NCI-H1436 (cell line): Measurements from ENCODE around the gene THADA.
A peak's percentile ranks its signal among the peaks of the same experiment; 100 is the strongest.
"Not testable (repeated sequence)": the region's sequence is repeated elsewhere in the genome, so short reads cannot be mapped to it uniquely, and the experiment has no call there.

Experiments used
- DNase-seq: peaks from one replicate; lab custom pipeline; 2025; lab: John Stamatoyannopoulos, UW

The THADA gene

DNA sequence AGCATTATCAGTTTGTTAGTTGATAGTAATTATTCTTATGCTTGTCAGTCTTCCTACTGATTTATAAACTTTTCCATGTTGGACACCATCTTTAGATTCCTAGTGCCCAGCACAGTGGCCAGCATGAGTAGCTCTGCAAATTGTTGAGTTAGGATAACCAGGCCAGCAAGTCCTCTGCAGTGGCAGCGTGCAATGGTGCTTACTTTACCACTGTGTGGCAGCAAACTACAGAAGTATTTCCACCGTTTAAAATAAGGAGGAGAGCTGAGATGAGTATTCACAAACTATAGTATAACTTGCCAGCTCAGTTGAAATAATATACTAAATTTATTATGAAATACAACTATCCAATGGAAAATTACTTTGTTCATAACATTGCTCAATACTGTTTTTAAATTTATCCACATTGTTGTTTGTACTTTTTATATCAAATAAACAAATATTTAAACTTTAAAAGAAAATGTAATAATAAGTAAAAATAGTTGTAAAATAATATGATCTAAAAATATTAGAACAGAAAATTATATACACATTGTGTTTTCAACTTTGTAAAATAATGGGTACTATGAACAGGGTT is 9.3 kb upstream of the THADA start:
- peak; percentile 17 for DNase-seq

GRCh38 chr2:43604674-43605073 is 8.8 kb upstream of the THADA start:
- DNase-seq, result no peak

GRCh38 chr2:43600596-43600995 is 4.8 kb upstream of the THADA start:
- not testable (repeated sequence) for DNase-seq

- DNase-seq, result no peak
Observed at GRCh38 chr2:43594875-43595274, 963 bp downstream of the THADA start.

- DNase-seq, result no peak
Observed at GRCh38 chr2:43593254-43593653, 2.6 kb downstream of the THADA start.

DNA sequence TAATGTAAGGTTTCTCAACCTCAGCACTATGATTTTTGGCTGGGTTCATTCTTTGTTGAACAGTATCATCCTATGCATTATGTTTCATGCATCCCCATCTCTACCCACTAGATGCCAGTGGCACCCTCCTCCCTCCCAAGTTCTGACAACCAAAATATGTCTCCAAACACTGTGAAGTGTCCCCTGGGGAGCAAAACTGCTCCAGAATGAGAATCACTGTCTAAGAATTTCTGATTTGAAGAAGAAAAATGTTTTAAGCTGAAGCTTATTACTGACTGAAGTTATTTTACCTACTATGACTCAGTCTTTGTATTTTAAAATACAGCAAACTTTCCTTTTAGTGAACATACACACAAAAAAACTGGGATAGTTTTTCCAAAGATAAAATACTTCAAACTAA is 3.4 kb downstream of the THADA start:
- DNase-seq, result no peak

DNA sequence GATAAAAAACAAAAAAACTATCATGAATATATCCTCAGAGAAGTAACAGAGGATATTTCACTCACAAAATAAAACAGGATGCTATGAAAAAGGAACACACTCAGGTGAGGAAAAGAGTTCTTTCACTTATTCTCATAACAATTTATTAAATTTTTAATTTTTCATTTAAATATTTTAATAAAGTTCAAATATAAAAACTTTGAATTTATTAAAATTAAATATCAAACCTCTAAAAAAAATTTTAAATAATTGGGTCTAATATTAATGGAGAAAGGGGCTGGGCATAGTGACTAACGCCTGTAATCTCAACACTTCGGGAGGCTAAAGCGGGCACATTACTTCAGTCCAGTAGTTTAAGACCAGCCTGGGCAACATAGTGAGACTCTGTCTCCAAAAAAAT is 10.1 kb downstream of the THADA start:
- DNase-seq, result no peak

DNA sequence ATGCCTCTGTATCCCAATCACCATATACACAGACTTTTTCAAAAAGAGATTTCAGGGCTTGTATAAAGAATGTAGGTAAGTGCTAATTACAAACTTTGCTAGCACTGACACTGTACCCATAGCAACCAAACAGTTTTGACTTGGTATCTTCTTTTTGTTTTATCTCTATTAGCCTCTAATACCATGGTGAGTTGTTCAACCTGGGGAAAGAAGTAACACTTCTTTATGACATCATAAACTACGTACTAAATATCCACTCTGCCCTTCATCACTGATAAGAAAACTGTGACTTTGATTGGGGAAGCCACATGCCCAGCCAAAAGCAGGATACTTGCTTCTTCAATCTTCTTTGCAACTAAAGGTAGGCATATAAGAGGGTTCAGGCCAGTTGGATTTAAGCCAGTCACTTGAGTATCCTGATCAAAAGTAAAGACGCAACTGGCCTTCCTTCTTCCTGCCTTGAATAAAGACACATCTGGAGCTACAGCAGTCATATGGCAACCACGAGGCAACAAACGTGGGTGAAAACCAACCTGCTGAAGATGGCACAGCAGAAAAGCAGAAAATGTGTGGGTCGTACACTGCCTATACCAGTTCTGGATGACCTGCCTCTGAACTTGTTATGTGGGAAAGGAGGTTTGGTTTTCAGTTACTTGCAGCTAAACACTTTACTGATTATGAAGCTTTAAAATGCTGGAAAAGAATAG is 16.4 kb downstream of the THADA start:
- no peak for DNase-seq

DNA sequence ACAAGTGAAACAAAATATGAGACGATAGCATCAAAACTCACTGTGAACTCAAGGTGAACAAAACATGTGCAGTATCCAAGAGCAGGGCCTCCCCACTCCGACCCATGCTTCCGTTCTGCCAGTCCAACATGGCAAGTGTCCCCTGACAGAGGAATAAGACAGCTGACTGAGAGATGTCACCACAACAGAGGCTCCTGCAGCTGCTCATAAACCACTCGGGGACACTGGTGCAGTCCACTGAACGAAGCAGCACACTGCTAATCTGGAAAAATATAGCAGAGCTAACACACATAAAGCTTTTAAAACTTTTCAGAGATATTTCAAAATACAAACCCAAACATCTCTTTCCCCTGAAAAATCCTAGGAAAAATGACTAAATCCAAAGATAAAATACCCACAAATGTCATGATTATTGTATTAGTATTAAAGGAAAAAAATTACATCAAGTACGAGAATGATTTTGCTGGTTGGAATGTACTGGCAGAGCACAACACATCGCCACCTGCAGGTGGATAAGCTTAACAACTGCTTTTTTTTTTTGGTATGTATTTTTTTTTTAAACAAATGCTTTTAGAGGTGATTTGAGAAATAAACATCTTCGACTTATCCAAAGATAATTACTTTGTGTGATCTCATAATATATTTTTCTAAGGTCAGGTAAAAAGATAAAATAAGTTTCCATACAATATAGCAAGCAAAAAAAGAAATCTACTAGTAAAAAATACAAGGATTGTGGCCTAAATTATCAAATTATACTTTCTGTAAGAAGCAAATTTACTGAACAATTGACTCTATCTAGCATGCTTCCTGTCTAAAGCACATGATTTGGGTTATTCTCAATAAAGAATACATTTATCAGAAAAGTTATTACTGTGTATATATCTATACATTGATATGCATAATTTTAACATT is 18.6 kb downstream of the THADA start:
- DNase-seq, result peak; percentile 17

GRCh38 chr2:43572244-43572643 is 23.6 kb downstream of the THADA start:
- DNase-seq, result no peak

- DNase-seq, result no peak
Observed at GRCh38 chr2:43569921-43570320, 25.9 kb downstream of the THADA start.

DNA sequence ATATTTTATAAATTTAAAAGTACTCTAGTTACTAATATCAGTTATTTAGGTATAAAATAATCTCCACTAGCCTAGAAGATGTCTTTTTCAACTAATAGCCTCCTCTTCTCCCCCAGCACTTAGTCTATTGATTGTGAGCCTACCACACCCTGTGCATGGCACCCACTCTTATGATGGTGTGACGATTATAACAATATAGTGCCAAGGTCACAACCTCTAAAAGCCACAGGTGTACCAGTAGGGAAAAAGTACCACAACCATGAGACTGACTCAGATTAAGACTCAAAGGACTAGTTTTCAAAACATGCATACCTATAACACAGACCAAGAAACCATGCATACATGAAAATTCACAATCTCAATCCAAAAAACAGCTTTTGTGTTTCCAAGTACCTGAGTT is 27.6 kb downstream of the THADA start:
- no peak for DNase-seq

- no peak for DNase-seq
Observed at GRCh38 chr2:43566461-43566729, 29.4 kb downstream of the THADA start.

DNA sequence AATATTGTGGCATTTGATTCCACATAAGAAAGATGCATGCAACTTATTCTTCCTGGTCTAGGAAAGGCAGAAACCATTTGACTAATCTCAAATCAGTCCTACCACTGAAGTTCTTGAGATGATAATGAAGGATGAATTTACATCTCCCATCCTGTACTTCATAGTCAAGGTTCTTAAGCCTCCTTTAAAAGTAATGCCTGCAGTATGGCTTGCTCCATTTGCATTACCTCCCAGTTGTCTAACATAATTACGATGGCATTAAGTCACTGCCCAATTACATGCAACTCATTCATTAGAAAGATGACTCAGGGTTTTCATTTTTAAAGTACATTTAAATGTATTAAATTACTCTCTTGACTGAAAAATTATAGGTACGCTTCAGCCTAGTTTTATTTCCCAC is 32.2 kb downstream of the THADA start:
- peak; percentile 40 for DNase-seq

DNA sequence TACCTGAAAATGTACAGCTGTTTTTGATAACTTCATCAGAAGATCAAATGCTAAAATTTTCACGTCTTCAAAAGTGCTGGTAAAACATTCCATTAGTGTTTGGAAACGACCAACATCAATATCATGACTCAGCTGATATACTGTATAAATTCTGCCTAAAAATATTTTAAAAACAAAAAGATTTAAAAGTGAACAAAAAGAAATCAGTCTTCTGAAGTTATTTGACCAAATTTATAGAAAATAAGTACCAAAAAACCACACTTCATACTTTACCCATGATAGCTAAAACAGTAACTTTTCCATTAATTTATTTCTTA is 35.6 kb downstream of the THADA start:
- no peak for DNase-seq

DNA sequence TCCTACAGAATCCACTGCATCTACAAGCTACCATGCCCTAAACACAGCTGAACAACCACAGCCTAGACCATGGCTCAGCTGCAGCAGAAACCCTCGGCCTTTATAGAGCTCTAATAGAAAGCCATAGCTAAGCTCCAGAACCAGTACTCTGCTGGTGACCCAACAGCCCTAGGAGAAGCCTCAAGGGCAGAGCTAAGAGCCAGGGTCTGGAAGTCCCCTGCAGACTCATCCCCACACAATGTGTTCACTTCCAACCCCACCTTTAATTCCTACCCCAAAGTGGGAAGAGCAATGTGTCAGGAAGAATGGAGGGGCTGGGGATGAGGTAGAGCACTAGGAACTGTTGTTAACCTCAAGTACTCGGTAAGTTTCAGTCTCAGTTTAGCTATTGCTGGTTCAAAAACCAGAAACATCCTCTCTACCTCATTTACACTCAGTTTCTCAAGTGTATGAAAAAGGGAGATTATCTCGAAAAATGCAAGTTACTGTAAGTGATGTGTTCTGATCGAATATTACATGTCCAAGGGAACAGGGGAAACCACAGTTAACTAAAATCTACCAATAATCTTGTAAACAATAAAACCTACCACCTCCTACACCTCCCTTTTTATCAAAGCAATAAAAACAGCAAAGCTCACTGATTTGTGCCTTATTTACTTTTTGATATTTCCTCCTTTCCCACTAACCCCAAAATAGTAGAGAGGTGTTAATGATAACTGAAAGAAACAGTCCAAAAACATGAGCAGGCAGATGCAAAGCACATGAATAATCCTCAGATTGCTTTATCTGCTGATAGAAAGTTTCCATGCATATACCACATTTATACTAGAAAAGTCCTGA is 36.2 kb downstream of the THADA start:
- DNase-seq, result no peak

DNA sequence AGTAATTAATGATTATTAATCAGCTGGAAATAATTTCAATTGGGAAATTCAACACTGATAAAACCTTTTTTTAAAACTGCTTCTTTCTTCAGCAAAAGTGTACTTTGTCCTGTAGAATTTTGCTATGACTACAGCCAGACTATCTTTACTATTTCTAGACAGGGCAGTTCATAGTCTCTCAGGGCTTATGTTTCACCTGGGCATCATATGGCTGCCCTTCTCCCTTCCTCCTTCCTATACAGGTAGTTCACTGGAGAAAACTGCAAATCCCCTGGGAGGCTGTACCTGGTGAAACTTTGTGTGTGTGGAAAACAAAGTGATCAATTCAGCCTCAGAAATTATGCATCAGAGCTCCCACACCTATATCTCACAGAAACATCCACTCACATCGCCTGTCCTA is 38.6 kb downstream of the THADA start:
- no peak for DNase-seq

GRCh38 chr2:43556256-43556655 is 39.6 kb downstream of the THADA start:
- DNase-seq, result no peak

GRCh38 chr2:43553341-43553855 is 42.4 kb downstream of the THADA start:
- DNase-seq, result no peak

DNA sequence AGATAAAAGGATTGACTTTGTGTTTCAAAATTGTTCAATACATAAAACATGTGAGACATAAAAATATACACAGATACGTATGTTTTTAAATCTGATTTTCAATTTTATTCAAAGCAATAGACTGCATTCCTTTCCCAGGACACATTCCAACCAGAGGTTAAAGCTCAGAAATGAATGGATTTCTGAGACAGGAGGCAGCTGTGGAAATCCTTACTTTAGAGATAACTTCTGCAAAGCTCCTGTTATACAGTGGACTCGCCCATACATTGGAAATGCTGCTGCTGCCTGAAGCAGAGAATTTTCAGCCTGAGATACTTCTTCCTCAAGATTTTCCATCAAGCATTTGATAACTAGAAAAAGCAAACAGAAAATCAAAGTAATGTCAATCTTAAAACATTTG is 43.8 kb downstream of the THADA start:
- no peak for DNase-seq

DNA sequence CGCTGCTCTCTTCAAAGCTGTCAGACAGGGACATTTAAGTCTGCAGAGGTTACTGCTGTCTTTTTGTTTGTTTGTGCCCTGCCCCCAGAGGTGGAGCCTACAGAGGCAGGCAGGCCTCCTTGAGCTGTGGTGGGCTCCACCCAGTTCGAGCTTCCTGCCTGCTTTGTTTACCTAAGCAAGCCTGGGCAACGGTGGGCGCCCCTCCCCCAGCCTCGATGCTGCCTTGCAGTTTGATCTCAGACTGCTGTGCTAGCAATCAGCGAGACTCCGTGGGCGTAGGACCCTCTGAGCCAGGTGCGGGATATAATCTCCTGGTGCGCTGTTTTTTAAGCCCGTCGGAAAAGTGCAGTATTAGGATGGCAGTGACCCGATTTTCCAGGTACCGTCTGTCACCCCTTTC is 47.5 kb downstream of the THADA start:
- not testable (repeated sequence) for DNase-seq

DNA sequence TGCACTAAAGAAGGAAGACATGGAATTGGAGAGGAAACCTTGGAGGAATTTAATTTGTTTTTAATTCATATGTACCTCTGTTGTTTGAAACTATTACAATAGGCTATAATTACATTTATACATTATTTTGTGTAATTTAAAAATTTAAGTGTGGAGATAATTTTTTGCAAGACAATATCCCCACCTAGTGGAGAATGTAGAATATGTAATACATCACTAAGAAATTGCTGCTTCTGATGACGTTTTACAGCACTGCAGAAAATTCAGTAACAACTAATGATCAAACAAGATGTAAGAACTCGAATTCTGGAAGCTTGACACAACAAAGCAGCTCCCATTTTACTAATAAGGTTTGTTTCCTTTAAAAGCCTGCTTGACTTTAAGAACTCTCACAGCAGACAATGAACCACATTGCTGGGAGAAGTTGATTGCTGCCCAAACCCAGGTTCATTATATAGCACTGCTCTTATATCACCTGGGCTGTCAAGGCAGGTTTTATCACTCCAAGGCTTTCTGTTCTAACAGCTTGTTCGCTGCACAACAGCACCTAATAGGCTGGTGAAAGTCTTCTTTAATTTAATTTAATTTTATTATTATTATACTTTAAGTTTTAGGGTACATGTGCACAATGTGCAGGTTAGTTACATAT is 53.4 kb downstream of the THADA start:
- DNase-seq, result no peak
